Endometrial microvascular endothelial cells (primary cell): ENCODE data around the gene PTPN23. TPM values are rescaled to one million over a fixed set of nuclear protein-coding genes. Genes with fewer than 3 reads are reported as not detected.

ENCODE experiments used
- total RNA-seq: library from RNA; depleted of rRNA; stranded (reverse); fragments of >200 nt; gene quantifications from one replicate; pipeline ENCODE4 v1.2.3, GENCODE V29; 2015; ENCODE audit errors: inconsistent ontology term

Gene PTPN23
- total RNA-seq, 1 donor from 2014 or later: 21.6 TPM

Other genes starting within 250 kb of the PTPN23 start
- gene SETD2, start 216.9 kb upstream of the PTPN23 start, total RNA-seq: 21.4 TPM
- gene KIF9, start 98.2 kb upstream of the PTPN23 start, total RNA-seq: 16.6 TPM
- 37.4 TPM for gene KLHL18, start 98.1 kb upstream of the PTPN23 start, total RNA-seq
- 55.8 TPM for gene SCAP, start 94.9 kb downstream of the PTPN23 start, total RNA-seq
- gene ELP6, start 132.7 kb downstream of the PTPN23 start, total RNA-seq: 37.1 TPM
- 1.1 TPM for gene CSPG5, start 197.8 kb downstream of the PTPN23 start, total RNA-seq